ENCODE data around the gene HOTAIR.

HOTAIR gene

GRCh38 chr12:53941187-53941586, 33.6 kb downstream of the HOTAIR start:
- no peak overlapping the region for H3K27ac ChIP-seq
- no peak for TF ChIP-seq ZFX (IDR thresholded peaks at IDR 0.05)
- TF ChIP-seq, protein P1, sequence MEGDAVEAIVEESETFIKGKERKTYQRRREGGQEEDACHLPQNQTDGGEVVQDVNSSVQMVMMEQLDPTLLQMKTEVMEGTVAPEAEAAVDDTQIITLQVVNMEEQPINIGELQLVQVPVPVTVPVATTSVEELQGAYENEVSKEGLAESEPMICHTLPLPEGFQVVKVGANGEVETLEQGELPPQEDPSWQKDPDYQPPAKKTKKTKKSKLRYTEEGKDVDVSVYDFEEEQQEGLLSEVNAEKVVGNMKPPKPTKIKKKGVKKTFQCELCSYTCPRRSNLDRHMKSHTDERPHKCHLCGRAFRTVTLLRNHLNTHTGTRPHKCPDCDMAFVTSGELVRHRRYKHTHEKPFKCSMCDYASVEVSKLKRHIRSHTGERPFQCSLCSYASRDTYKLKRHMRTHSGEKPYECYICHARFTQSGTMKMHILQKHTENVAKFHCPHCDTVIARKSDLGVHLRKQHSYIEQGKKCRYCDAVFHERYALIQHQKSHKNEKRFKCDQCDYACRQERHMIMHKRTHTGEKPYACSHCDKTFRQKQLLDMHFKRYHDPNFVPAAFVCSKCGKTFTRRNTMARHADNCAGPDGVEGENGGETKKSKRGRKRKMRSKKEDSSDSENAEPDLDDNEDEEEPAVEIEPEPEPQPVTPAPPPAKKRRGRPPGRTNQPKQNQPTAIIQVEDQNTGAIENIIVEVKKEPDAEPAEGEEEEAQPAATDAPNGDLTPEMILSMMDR (conservative IDR thresholded peaks at IDR 0.05), result no peak

- no peak for TF ChIP-seq ZFX (IDR thresholded peaks at IDR 0.05)
- TF ChIP-seq, protein P1 (conservative IDR thresholded peaks at IDR 0.05), result no peak
- H3K27ac ChIP-seq, result peak overlapping the region; percentile 77; the same call in 1 of the 2 replicates
These were observed 34.2 kb downstream of the HOTAIR start for GRCh38 chr12:53940443-53941014.

- peak overlapping the region; percentile 77 for H3K27ac ChIP-seq
These were observed 35.3 kb downstream of the HOTAIR start for GRCh38 chr12:53939141-53940108.

DNA sequence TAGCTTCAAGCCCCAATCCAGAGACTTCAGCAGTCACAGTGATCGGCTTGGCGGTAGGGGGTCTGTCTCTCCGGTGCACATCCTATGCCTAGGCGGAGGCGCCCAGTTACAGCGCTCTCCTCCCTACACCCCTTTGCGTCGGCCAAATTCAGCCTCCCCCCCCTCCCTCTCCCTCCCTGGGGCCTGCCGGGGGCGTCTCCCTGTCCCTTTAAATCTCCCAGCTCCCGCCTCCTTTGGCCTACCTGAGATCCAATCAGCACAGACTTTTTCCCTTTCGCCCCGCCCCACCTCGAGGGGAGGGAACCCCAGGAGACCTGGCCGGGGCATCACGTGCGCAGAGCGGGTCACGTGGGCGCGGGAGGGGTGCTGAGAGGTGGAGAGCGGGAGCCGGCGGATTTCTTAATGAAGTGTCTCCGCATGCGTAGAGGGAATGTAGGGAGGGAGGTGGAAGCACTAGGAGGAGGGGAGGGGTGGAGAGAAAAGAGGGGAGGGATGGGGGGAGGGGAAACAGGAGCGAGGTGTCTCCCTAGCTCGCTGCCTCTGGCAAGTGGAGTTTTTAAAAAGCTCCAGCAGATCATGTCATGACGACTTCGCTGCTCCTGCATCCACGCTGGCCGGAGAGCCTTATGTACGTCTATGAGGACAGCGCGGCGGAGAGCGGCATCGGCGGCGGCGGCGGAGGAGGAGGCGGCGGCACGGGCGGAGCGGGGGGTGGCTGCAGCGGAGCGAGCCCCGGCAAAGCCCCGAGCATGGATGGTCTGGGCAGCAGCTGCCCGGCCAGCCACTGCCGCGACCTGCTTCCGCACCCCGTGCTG, 36.2 kb downstream of the HOTAIR start, which contains the start of gene HOXC13:
TSS of gene HOXC13 (plus strand) at position 506 of the 815 bp plus-strand sequence. CDS start at position 582, 76 bp downstream.
- TF ChIP-seq, protein P1 (conservative IDR thresholded peaks at IDR 0.05), result no peak
- no peak for TF ChIP-seq ZFX (IDR thresholded peaks at IDR 0.05)
- H3K27ac ChIP-seq, result peak within 1 kb of the TSS; percentile 77

More at GRCh38 chr12:53939141-53940108, 35.3 kb downstream of the HOTAIR start:
- TF ChIP-seq ZFX (IDR thresholded peaks at IDR 0.05), result no peak
- TF ChIP-seq, protein P1 (conservative IDR thresholded peaks at IDR 0.05), result no peak

DNA sequence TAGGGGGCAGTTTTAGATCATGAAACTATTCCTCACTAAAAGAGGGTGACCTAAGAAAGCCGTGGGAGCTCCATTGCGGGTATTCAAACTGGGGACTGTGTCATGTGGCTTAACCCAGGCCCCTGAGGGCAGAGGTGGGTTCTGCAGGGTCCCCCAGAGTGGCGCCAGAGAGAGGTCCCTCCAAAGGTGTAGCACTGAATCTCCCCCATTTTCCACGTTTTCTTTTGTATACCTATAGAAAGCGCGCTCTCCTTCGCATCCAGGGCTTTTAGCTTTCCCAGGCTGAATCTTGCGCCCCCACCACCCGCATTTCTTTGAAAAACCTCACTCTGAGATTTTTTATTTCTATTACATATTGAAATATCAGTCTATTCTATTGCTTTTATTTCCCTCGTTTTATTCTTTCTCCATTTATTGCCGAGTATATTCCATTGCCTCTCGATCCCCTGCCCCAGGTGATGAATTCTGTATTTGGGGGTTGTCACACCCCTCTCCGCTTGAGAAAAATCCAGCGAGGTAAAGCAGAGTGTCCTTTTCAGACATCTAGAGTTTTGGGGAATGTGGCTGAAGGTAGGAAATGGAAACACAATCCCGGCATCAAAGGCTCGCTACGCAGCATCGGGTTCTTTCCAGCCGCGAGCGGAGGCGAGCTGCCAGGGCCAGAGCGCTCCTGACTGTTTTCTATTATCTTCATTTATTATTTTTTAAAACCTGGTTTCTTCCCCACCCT, 37.0 kb downstream of the HOTAIR start:
- TF ChIP-seq, protein P1 (conservative IDR thresholded peaks at IDR 0.05), result no peak
- TF ChIP-seq ZFX (IDR thresholded peaks at IDR 0.05), result no peak
- H3K27ac ChIP-seq, result peak overlapping the region; percentile 11; the same call in 1 of the 2 replicates

DNA sequence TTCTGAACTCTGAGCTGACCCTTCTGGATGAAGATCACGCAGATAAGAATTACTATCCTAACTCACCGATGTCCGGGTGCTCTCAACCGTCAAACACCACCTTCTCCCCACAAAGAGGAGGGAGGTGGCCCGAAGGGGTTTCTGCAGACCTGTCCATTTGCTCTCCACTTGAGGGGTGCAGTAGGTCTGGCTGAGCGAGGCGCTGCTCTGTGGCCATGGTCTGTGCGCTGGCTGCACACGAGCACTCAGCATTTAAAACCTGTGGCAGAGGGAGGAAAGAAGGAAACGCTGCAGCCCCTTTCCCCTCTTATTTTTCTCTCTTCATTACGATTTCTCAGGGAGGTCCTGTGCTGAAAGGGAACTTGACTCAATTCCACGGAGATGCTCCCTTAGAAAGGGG, 37.7 kb downstream of the HOTAIR start:
- H3K27ac ChIP-seq, result no peak overlapping the region
- TF ChIP-seq, protein P1 (conservative IDR thresholded peaks at IDR 0.05), result no peak
- TF ChIP-seq ZFX (IDR thresholded peaks at IDR 0.05), result no peak
